Measurements from ENCODE around the gene PHC2. TPM values are rescaled to one million over a fixed set of nuclear protein-coding genes. Genes with fewer than 3 reads are reported as not detected.

PHC2 gene
- total RNA-seq, 4 donors from 2014 or later: 118 to 164 (median 139) TPM

DNA sequence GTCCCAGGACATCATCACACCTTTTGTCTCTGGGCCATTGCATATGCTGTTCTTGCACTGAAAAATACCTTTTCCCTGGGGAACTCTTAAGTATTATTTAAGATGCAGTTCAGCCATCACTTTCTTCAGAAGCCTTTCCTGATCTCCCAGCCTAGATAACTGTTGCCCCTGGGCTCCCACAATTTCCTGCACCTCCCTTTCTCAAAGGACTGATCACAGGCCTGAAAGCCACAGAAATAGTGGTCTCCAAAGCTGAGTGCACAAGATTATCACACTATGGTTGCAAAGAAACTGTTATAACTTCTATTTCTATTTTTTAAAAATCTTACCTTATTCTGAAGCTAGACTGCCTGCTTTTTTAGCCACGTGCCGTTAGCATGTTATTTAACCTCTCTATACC, 38.8 kb upstream of the PHC2 start:
- TF ChIP-seq, protein P1, sequence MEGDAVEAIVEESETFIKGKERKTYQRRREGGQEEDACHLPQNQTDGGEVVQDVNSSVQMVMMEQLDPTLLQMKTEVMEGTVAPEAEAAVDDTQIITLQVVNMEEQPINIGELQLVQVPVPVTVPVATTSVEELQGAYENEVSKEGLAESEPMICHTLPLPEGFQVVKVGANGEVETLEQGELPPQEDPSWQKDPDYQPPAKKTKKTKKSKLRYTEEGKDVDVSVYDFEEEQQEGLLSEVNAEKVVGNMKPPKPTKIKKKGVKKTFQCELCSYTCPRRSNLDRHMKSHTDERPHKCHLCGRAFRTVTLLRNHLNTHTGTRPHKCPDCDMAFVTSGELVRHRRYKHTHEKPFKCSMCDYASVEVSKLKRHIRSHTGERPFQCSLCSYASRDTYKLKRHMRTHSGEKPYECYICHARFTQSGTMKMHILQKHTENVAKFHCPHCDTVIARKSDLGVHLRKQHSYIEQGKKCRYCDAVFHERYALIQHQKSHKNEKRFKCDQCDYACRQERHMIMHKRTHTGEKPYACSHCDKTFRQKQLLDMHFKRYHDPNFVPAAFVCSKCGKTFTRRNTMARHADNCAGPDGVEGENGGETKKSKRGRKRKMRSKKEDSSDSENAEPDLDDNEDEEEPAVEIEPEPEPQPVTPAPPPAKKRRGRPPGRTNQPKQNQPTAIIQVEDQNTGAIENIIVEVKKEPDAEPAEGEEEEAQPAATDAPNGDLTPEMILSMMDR (IDR thresholded peaks at IDR 0.05; ENCODE audit: low read depth): no peak

DNA sequence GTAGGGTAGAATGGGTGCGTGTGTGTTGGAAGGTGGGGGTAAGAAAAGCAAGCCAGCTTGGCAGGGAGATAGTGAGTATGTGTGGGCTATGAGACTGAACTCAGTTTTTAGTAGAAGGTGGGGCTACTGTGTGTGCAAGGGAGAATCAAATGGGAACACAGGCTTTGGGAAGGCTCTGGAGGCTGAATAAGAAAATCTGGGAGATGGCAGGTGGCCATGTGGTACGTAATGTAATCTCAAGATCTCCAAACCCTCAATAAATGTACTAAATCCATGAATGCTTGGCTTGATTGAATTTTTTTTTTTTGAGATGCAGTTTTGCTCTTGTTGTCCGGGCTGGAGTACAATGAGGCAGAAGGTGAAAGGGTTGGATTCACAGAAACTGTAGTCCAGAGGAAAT, 38.1 kb upstream of the PHC2 start:
- TF ChIP-seq, protein P1 (IDR thresholded peaks at IDR 0.05; ENCODE audit: low read depth): no peak

DNA sequence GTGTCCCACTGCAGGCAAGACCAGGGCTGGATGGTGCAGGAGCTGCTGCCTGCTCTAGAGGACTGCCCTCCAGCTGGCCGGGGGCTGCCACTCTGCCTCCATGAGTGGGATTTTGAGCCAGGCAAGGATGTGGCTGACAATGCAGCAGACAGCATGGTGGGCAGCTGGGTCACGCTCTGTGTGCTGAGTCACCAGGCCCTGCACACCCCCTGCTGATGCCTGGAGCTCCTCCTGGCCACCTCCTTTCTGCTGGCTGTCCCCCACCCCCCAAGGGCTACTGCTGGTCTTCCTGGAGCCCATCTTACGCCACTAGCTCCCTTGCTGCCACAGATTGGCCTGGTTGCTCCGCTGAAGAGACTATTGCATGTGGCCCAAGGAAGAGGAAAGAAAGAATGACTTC, 37.6 kb upstream of the PHC2 start:
- TF ChIP-seq, protein P1 (IDR thresholded peaks at IDR 0.05; ENCODE audit: low read depth): no peak

DNA sequence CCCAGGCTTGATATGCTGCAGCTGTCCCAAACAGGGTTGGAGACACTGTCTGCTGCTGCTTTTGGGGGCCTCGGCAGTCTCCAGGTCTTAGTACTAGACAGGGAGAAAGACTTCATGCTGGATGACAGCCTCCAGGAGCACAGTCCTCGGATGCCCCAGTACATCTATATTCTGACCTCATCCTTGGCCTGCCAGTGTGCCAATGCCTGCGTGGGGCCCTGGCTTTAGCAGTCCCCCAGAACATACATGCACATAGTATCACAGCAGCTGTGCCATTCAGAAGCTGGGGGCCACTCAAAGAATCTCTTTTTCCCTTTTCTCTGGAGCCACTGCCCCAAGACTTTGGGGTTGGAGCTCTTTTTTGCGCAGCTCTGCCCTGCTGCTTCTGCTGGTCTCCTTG, 37.1 kb upstream of the PHC2 start:
- TF ChIP-seq, protein P1 (IDR thresholded peaks at IDR 0.05; ENCODE audit: low read depth): no peak

DNA sequence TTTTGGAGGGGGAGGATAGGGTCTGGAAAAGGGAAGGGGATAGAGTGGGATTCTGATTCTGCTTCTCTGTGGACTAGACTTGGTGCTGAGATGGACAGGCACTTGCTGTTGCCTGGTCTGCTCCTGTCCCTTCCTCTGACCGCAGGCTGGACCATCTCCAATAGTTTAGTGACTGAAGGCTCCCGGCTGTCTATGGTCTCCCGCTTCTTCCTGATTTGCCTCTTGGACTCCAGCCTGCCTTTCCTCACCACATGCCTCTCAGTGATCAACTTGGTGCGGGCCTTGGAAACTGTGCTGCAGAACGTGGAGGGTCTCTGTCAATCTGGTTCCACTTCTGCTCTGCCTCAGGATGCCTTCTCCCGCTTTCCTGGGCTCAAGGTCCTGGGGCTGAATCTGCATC, 35.3 kb upstream of the PHC2 start:
- TF ChIP-seq, protein P1 (IDR thresholded peaks at IDR 0.05; ENCODE audit: low read depth): no peak

DNA sequence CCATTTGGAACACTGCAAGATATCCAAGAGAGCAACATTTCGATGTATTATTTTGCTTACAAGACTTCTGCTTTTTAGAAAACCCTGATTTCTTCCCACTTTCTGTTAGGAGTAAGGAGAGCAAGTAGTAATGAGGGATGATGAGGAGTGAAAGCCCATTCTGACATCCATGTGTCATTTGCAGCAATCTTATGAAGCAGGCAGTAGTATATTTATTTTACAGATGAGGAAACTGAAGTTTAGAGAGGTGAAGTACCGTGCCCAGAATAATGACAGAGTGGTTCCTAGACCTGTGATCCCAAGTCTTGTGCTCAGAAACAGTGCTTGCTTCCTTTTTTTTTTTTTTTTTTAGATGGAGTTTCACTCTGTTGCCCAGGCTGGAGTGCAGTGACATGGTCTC, 34.4 kb upstream of the PHC2 start:
- TF ChIP-seq, protein P1 (IDR thresholded peaks at IDR 0.05; ENCODE audit: low read depth): no peak

DNA sequence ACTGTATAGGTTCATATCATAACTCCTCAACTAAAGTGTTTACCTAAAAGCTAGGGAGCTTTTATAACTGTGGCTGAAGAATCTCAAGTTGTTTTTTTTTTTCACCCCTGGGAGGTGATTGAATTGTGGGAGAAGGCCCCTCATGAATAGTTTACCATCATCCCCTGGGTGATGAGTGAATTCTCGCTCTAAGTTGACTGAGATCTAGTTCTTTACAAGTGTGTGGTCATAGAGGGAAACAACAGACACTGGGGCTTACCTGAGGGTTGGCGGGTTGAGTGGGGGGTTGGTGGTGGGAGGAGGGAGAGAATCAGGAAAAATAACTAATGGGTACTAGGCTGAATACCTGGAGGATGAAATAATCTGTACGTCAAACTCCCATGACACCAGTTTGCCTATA, 33.7 kb upstream of the PHC2 start:
- TF ChIP-seq, protein P1 (IDR thresholded peaks at IDR 0.05; ENCODE audit: low read depth): no peak

Data from subcutaneous adipose tissue (tissue), 4 donors.